HepG2 (cell line): ENCODE measurements around the gene ASTN1.

ENCODE experiments used
- EZH2 ChIP-seq: conservative IDR thresholded peaks from 2 replicates; pipeline ENCODE4 v1.6.1; 2012; ENCODE audit warnings: mild to moderate bottlenecking, low read depth, low read length, moderate library complexity
- NFE2 ChIP-seq: sonication (generic); formaldehyde crosslinking; IDR thresholded peaks from 2 replicates; pipeline ENCODE4 v1.4.0; 2020; ENCODE audit warnings: missing genetic modification reagents
- POLR2AphosphoS5 ChIP-seq: IDR thresholded peaks from 2 replicates; pipeline ENCODE4 v1.6.1; 2012; ENCODE audit warnings: low read depth, low read length
- ZFP1 ChIP-seq: IDR thresholded peaks from 2 replicates; pipeline ENCODE4 v1.6.1; 2016
- TF ChIP-seq, protein P1 (sequence below): sonication (generic); formaldehyde crosslinking; IDR thresholded peaks from 2 replicates; pipeline ENCODE4 v1.5.0; 2020; ENCODE audit warnings: mild to moderate bottlenecking, missing genetic modification reagents, moderate library complexity

DNA sequence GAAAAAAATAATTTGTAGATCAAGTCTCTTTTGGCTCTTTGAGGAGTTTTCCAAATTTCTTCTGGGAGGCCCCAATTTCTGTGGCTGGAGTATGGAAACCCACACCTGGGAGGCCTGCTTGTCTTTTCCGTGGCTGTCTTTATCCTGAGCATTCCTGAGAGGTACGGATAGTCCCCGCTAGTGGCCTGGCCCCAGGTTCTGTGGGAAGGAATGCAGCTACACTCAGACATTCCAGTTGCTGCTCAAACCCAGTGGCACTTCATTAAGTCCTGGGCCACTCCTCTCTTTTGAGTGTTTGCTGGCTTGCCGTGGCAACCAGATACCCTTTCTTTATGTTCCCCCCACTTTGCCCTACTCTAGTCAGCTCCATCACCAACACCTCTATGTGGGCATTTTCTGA is 310.4 kb downstream of the ASTN1 start:
- TF ChIP-seq, protein P1, sequence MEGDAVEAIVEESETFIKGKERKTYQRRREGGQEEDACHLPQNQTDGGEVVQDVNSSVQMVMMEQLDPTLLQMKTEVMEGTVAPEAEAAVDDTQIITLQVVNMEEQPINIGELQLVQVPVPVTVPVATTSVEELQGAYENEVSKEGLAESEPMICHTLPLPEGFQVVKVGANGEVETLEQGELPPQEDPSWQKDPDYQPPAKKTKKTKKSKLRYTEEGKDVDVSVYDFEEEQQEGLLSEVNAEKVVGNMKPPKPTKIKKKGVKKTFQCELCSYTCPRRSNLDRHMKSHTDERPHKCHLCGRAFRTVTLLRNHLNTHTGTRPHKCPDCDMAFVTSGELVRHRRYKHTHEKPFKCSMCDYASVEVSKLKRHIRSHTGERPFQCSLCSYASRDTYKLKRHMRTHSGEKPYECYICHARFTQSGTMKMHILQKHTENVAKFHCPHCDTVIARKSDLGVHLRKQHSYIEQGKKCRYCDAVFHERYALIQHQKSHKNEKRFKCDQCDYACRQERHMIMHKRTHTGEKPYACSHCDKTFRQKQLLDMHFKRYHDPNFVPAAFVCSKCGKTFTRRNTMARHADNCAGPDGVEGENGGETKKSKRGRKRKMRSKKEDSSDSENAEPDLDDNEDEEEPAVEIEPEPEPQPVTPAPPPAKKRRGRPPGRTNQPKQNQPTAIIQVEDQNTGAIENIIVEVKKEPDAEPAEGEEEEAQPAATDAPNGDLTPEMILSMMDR (CRISPR knock-in tag) = no peak
- TF ChIP-seq EZH2 (no peak), ZFP1 (CRISPR knock-in tag) (no peak), POLR2AphosphoS5 (no peak), NFE2 (CRISPR knock-in tag) (no peak)
